Inflammatory macrophage (primary cell): ENCODE data around the gene PNCK.
"Not testable (repeated sequence)": the region's sequence is repeated elsewhere in the genome, so short reads cannot be mapped to it uniquely, and the experiment has no call there.

ENCODE experiments used
- DNase-seq, 2 donors: peaks; one replicate each; pipeline ENCODE4 v3.0.0-alpha.2; 2020 to 2022

Gene PNCK

DNA sequence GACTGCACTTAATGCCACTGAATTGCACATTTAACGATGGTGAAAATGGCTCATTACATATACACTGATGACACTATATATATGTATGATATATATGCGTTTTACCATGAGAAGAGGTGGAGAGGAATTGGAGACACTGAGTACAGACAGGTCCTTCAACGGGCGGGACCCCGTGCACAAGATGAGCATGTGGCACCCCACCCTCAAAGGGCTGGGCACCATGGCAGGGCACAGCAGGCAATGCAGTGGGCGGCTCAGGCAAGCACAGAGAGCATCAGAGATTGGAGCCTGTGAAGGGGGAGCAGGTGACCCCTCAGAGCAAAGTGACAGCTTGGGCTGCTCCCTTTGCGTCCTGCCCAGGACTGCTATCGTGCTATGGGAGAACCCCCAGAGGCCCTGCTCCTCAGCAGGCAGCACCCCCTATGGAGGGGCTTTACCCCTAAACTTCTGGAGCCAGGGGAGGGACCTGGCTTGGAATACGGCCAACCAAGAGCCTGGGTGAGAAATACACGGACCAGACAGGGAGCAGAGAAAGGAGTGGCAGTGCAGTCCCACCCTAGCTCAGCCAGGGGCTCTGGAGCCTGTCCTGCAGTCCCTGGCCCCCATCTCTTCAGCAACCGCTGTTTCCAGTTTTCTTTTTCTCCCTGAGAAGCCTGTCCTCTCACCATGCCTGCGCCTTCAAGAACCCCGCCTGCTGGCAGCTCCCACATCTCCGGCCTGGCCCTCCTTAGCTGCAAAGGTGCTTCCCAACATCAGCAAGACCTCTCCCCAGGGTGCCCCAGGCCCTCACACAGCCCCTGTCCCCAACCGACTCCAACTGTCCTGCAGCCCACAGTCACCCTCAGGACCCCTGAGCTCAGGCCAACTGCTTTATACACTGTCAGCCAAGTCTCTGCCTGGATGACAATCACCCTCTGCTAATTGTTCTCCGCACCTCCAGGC is 24.6 kb upstream of the PNCK start:
- no peak for DNase-seq

DNA sequence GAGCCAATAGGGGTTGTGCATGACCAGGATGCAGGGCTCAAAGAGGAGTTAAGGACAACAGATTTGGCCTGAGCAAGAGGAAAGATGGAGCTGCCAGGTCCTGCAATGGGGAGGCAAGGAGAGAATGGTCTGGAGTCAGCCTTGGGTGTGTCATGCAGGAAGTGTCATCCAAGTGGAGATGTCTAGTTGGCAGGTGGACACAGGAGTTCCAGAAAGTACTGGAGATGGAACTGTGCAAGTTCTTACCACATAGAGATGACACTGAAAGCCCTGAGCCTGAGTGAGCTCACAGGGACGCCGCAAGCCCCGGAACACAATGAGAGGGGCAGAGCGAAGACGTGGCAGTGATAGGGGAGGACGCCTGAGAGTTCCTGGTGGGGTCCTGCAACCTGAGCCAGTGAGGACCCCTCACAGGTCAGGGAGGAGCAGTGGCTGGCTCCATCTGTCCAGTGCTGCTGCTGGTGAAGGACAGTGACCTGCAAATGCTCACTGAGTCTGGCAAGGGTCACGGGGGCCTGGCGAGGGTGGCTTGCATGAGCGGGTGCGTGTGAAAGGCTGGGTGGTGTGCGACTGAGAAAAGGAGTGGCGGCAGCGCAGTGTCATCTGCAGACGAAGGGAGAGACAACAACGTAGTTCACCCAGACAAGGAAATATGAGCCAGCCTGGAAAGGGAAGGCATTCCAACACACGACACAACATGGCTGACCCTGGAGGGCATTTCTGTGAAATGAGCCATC is 23.5 kb upstream of the PNCK start:
- DNase-seq, result not testable (repeated sequence)

DNA sequence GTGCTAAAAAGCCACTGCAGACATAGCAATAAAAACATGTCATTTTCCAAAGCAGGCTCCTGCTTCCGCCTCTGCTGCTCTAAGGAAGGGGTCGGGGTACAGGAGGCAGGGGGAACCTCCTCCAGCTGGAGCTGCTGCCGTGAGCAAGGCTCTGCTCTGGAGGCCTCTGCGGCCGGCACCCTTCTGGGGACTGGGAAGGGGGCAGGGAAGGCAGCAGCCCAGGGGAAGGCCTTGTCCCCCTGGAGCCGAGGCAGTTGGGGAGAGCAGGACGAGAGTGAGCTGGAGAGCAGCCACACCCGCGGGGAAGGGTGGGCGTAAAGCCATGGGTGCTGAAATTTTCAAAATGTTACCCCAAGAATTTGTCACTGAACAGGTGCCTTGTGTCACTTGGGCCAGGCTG is 22.9 kb upstream of the PNCK start:
- DNase-seq, result not testable (repeated sequence)

DNA sequence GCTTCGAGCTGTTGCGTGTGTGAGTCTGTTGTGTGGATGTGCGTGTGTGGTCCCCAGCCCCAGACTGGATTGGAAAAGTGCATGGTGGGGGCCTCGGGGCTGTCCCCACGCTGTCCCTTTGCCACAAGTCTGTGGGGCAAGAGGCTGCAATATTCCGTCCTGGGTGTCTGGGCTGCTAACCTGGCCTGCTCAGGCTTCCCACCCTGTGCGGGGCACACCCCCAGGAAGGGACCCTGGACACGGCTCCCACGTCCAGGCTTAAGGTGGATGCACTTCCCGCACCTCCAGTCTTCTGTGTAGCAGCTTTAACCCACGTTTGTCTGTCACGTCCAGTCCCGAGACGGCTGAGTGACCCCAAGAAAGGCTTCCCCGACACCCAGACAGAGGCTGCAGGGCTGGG is 22.5 kb upstream of the PNCK start:
- DNase-seq, result no peak

DNA sequence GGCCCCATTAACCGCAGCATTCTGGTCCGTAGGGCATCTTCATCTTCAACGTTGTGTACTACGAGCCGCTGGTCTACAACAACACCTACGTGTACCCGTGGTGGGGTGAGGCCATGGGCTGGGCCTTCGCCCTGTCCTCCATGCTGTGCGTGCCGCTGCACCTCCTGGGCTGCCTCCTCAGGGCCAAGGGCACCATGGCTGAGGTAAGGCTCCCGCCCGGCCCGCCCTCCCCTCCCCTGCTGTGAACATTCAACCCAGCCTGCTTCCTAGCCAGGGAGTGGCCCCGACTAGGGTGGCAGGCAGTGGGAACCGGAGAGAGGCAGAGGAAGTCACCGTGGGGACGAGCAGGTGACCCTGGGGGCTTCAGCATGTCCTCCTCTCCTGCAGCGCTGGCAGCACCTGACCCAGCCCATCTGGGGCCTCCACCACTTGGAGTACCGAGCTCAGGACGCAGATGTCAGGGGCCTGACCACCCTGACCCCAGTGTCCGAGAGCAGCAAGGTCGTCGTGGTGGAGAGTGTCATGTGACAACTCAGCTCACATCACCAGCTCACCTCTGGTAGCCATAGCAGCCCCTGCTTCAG is 21.2 kb upstream of the PNCK start:
- no peak for DNase-seq

DNA sequence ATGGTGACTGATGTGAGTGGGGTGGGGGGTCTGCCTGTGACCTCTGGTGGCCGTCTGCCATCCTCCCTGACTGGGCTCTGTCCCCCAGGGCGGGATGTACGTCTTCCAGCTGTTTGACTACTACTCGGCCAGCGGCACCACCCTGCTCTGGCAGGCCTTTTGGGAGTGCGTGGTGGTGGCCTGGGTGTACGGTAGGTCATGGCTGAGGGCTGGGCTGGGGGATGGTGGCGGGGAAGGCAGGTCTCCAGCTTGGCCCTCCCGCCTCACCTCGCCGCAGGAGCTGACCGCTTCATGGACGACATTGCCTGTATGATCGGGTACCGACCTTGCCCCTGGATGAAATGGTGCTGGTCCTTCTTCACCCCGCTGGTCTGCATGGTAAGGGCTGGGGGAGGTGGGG is 20.6 kb upstream of the PNCK start:
- DNase-seq, result not testable (repeated sequence)

DNA sequence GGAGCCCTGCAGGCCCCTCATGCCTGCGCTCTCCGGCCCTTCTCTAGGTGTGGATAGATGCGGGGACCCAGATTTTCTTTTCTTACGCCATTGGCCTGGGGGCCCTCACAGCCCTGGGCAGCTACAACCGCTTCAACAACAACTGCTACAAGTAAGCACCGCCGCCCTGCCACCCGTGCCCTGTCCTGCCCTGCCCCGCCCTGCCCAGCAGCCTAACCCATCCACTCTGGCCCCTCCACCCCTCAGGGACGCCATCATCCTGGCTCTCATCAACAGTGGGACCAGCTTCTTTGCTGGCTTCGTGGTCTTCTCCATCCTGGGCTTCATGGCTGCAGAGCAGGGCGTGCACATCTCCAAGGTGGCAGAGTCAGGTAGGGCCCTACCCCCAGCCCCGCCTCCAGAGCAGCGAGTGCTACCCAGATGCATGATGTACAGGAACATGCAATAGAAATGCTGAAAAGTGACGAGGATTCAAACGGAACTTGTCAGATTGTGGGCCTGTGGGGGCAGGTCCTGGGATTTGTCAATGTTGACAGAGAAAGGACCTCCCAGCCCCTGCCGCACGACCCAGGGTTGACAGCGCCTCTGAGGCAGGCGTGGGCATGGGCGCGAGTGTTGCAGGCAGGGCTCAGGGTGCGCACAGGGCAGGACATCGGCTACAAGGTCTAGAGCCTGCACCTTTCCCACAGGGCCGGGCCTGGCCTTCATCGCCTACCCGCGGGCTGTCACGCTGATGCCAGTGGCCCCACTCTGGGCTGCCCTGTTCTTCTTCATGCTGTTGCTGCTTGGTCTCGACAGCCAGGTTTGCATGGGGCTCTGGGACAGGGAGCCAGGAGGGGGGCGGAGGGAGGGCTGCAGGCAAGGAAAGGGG is 19.8 kb upstream of the PNCK start:
- no peak for DNase-seq

DNA sequence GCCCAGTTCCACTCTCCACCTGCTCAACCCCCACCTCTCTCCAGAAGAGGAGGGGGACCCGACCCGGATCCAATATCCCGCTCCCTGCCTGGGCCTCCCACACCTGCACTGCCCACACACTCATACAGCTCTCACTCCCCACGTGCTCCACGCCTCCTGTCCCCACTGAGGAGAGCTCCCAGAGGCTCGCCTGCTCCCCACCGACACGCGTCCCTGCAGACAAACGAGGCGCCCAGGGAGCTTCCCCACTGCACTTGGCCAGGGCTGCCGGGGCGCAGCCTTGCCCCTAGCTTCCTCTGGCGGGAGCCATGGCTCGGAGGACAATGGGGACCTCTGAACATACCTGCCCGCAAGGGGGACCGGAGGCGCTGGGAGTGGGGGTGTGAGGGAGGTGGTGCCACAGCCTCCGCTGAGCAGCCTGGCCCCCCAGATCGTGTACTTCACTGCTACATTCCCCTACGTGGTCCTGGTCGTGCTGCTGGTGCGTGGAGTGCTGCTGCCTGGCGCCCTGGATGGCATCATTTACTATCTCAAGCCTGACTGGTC is 19.1 kb upstream of the PNCK start:
- no peak for DNase-seq

DNA sequence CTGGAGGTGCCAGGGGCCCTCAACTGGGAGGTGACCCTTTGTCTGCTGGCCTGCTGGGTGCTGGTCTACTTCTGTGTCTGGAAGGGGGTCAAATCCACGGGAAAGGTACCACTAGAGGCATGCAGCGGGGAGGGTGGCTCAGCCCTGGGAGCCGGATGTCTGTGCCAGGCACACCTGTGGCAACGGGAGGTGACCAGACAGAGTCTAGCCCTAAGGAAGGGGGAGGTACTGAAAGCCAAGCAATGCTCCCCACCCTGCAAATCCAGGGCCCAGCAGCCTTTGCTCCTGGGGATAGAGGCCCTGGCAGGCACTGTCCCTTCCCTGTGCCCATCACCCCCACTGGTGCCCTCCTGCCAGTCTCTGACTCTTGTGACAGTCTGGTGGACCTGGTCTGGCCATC is 18.4 kb upstream of the PNCK start:
- DNase-seq, result no peak

DNA sequence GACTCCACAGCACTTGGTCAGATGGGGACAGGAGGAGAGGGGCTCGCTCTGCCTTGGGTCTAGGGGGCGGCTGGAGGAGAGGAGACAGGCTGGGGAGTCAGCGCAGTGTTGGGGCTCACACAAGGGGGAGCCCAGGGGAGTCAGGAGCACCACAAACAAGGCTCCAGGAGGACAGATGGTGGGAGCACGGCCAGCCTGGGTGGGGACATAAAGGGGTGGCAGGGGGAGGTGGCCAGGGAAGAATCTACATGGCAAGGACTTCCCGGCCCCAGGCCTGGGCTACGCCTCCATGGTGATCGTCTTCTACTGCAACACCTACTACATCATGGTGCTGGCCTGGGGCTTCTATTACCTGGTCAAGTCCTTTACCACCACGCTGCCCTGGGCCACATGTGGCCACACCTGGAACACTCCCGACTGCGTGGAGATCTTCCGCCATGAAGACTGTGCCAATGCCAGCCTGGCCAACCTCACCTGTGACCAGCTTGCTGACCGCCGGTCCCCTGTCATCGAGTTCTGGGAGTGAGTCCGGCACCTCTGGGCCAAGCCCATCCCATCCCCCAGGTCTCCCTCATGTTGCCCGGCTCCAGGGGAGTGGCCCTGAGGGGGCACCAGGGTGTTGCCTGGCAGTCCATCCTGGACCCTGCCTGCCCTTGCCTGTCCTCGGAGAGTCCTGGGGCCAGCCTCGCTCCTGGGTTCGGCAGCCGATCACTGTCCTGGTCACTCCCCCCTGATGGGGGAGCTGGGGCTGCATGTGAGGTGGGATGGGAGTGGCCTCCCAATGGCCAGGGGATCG is 17.6 kb upstream of the PNCK start:
- not testable (repeated sequence) for DNase-seq

DNA sequence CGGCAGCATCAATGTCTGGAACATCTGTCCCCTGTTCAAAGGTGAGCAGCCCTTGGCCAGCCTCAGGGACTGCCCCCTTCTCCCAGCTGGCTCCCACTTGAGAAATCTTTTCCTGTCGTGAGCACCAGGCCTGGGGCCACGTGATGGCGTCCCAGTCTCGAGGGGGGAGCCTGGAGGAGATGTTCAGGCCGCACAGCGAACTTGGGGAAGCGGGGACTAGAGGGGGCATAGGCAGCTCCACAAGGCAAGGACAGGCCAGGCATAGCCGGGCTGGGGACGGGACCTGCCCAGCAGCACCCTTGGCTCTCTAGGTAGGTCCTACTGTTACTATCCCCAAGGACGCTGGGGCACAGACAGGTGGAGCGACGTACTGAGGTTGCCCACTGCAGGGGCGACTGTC is 16.9 kb upstream of the PNCK start:
- no peak for DNase-seq

DNA sequence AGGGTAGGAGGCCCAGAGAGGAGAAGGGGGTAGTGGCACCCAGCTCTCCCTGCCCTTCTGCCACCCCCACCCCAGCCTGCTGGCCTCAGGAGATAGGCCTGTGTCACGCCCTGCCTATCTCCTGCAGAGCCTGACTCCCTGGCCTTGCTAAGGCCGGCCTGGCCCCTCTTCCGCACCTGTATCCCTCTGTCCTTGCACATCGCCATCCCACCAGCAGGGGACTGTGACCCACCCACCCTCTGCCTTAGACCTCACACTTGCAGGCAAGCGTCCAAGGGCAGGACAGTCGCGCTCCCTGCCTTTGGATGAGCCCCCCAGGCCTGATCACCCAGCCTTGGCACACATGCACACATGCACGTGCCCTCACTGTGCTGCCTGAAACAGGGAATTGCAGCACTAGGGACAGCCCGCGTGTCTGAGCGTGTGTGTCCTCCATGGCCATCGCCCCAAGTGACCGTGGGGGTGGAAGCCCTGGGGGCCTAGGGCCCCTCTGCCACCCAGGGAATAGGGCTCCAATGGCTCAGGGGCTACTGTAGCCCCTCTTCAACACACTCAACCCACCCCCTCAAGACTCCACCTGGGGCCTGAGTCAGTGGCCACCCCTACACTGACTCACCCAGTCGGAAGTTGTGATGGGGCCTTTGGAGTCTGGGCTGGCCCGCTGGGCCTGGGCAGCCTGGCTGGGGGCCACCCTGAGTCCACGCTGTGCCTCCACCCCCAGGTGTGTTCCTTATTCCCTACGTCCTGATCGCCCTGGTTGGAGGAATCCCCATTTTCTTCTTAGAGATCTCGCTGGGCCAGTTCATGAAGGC is 16.2 kb upstream of the PNCK start:
- DNase-seq, result no peak

DNA sequence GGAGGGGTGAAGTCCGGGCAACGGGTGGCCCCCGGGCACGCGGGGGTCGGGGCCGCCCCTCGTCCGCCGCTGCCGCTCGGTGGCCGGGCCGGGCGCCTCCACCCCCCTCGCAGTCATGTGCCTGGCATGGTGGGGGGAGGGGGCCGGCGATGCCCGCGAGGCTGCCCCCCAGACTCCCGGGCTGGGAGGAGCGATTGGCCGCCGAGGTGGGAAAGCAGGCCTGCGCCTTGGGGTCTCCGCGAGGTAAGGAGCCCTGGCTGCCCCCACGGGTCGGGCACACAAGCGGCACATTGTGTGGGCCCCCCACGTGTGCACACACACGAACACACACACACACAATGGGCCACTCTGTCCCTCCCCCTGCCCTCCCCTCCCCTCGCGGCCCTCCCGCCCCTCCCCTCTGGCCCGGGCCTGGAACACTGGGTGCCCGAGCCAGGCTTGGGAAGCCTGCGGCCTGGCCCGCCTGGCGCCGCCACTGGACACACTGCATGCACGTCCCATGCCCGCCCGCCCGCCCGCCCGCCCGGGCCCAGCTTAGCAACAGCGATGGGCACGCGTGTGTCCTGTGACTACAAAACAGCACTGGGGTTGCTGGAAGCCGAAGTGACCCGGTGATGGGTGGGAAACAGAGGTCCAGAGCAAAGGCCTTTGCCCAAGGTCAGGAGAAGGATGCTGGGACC is 15.4 kb upstream of the PNCK start:
- DNase-seq, result no peak

DNA sequence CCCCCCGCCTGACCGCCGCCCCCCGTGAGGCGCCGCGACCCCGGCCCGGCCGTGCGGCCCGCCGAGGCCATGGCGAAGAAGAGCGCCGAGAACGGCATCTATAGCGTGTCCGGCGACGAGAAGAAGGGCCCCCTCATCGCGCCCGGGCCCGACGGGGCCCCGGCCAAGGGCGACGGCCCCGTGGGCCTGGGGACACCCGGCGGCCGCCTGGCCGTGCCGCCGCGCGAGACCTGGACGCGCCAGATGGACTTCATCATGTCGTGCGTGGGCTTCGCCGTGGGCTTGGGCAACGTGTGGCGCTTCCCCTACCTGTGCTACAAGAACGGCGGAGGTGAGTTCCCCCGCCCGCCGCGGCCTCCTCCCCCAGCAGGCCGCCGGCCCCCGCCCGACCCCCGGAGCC is 14.9 kb upstream of the PNCK start:
- DNase-seq, result no peak

DNA sequence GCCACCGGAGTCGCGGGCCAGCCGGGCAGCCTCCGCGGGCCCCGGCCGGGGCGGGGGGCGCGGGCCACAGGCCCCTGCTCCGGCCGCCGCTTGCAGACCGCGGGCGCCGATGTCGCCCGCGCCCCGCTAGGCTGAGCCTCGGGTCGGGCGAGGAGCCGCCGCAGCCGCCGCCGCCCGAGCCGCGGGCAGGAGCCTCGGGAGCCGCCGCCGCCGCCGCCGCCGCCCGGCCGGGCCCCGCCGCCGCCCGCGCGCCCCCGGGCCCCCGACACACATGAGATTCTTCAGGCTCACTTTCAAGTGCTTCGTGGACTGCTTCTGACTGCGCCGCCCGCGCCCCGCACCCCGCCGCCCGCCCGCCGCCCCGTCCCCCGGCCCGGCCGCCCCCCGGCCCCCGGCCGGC is 14.5 kb upstream of the PNCK start:
- DNase-seq, result no peak

DNA sequence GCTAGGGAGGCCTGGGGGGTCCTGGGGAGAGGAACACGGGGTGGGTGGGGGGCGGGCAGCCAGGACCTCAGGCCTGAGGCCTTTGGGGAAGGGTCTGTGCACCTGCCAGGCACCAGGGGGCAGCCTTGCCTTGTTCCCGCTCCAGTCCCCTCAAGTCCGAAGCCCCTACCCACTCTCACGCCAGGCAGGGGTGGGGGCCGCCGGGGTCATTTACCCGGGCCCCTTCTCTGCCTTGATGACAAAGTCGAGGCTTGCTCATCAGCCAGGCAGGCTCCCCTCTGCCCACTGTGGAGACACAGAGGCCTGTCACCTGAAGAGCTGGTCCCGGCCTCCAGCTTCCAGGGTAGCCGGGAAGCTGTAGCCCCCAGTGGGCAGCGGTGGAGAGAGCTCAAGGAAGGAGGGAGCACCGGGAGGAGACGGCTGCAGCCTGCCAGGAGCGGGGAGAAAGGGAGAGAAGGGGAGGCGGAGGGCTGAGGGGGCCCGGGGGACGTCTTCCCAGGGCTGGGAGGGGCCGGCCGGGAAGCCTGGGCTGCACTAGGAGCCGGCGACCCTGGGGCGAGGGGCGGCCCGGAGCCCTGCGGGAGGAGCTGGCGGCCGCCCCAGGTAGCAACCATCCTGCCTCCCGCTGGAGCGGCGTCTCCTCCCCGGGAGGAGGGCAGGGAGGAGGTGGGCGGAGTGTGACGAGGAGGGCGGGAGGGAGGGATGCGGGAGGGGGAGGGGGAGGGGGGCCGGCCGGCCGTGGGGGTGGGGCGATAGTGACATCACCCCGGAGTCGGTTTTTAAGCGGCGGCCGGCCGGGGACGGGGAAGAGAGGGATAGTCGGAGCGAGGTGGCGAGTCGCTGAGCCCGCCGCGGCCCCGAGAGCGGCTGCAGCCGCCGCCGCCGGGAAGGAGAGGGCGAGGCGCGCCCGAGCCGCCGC is 13.8 kb upstream of the PNCK start, which contains the start of gene SLC6A8:
SLC6A8 (plus strand) TSS at position 806 of the 919 bp plus-strand sequence. CDS start 649 bp downstream, outside the sequence.
- DNase-seq, result peak; percentile 10 to 53

DNA sequence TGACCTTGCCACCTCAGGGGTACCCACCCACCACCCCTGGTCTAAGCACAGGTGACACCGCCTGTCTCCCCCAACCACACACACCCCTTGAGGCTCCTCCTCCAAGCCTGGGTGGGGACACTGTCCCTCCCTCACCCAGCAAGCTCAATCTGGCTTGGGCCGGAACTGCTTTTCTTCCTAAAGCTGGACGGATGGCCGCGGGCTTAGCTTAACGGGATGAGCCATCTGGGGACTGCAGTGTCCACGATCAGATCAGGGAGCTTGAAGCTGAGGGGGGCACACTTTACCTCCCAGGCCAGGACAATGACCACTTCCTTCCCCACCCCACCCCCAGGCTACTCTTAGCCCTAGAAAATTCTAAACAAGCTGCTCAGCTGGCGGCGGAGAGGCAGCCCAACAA is 13.1 kb upstream of the PNCK start:
- DNase-seq, result no peak
